ENCODE data around the gene LSM11. TPM values are rescaled to one million over a fixed set of nuclear protein-coding genes. Genes with fewer than 3 reads are reported as not detected.

LSM11 gene
- total and polyA plus RNA-seq, 2 donors (not counting 1 experiment from before 2014, with no cell fraction given): 1.00 to 4.2 TPM

DNA sequence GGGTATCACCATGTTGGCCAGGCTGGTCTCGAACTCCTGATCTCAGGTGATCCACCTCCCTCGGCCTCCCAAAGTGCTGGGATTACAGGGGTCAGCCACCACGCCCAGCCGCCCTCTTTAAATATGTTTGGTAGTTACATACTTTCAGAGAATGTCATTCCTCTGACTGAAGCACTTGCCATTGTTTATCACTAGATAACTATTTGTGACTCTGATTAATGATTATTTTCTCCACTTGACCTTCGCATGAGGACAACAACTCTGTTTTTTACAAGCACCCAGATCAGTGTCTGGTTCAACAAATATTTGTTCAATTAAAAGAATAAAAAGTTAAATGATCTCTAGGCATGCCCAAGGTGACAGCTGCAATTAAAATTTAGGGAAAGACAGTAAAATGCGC is 59.2 kb downstream of the LSM11 start:
- Mint-ChIP-seq H3K4me3 (no peak overlapping the region), H3K9me3 (ENCODE audit: insufficient read depth) (no peaks in the 10 kb centered on the region), H3K4me1 (no peaks in the 10 kb centered on the region), H3K27ac (no peak overlapping the region), H3K27me3 (no peaks in the 10 kb centered on the region)
- no peaks in the 10 kb centered on the region for H3K27me3 ChIP-seq (replicated peaks in 1 of 4; ENCODE audit: control extremely low read depth in 1 of 4, control insufficient read depth in 3 of 4, insufficient read depth in 4 of 4, low read length in 3 of 4)
- TF ChIP-seq, protein P1, sequence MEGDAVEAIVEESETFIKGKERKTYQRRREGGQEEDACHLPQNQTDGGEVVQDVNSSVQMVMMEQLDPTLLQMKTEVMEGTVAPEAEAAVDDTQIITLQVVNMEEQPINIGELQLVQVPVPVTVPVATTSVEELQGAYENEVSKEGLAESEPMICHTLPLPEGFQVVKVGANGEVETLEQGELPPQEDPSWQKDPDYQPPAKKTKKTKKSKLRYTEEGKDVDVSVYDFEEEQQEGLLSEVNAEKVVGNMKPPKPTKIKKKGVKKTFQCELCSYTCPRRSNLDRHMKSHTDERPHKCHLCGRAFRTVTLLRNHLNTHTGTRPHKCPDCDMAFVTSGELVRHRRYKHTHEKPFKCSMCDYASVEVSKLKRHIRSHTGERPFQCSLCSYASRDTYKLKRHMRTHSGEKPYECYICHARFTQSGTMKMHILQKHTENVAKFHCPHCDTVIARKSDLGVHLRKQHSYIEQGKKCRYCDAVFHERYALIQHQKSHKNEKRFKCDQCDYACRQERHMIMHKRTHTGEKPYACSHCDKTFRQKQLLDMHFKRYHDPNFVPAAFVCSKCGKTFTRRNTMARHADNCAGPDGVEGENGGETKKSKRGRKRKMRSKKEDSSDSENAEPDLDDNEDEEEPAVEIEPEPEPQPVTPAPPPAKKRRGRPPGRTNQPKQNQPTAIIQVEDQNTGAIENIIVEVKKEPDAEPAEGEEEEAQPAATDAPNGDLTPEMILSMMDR (IDR thresholded peaks at IDR 0.05): no peak
- no peak for TF ChIP-seq EZH2 (IDR thresholded peaks at IDR 0.05; ENCODE audit: borderline replicate concordance, insufficient read depth, low read depth, low read length, poor library complexity, severe bottlenecking)
- DNase-seq (no peak), ATAC-seq (ENCODE audit: low read depth) (no peak)
- no peaks in the 10 kb centered on the region for H3K9me3 ChIP-seq (ENCODE audit: control extremely low read depth in 1 of 3, control insufficient read depth in 2 of 3, insufficient read depth in 1 of 3, low read length in 2 of 3)
- intact Hi-C loops (cut with micrococcal nuclease): no loop called here
- peaks cover 13 to 39% of the 10 kb centered on the region in 2 experiments for H3K36me3 ChIP-seq (replicated peaks in 1 of 2; ENCODE audit: control extremely low read depth in 1 of 2, control insufficient read depth in 1 of 2, extremely low read depth in 1 of 2, insufficient read depth in 2 of 2, low read length in 1 of 2)
- ChIA-PET POLR2A (no interaction called here), CTCF (no interaction called here)
- H3K4me2 ChIP-seq (replicated peaks; ENCODE audit: low read depth, low read length, poor library complexity, severe bottlenecking): no peak overlapping the region
- H3K27ac ChIP-seq (ENCODE audit: low read length in 2 of 2): no peak overlapping the region
- no peak overlapping the region for H2AFZ ChIP-seq (ENCODE audit: insufficient read depth, low read depth, low read length, poor library complexity, severe bottlenecking)
- H3K79me2 ChIP-seq (ENCODE audit: control insufficient read depth, insufficient read depth, low read length): no peaks in the 10 kb centered on the region
- 100% methylated on average over 1 of the region's 6 CpGs for WGBS (ENCODE audit: insufficient coverage)
- no peaks in the 10 kb centered on the region for H3K4me1 ChIP-seq (ENCODE audit: control insufficient read depth in 2 of 2, insufficient read depth in 2 of 2, low read length in 2 of 2)
- H3K4me3 ChIP-seq (ENCODE audit: control extremely low read depth in 1 of 5, extremely low read depth in 1 of 5, insufficient read depth in 1 of 5, low read depth in 2 of 5, low read length in 4 of 5): no peak overlapping the region
- no peaks in the 10 kb centered on the region for H4K20me1 ChIP-seq (ENCODE audit: control insufficient read depth, insufficient read depth, low read length, poor library complexity, severe bottlenecking)
- no peak overlapping the region for H3K9ac ChIP-seq (ENCODE audit: low read length)

DNA sequence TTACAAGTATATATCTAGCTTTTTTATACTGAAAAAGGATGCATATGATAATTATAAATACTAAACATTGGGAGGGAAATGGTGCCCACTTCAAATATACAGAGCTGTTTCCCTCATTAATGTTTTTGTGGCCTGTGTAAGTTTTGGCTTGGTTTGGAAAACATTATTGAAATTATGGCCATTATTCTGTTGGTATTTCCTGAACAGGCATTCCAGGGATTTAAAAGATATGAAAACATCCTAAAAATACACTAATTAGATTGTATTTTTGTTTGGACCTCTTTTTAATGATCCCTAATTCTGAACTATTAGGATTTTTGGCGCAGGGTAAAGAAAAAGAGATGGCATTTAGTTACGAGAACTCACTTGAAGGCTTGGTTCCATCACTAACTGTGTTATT is 64.5 kb downstream of the LSM11 start:
- H3K27me3 ChIP-seq (replicated peaks in 1 of 4; ENCODE audit: control extremely low read depth in 1 of 4, control insufficient read depth in 3 of 4, insufficient read depth in 4 of 4, low read length in 3 of 4): no peaks in the 10 kb centered on the region
- H3K27me3 Mint-ChIP-seq: no peaks in the 10 kb centered on the region
- ATAC-seq (ENCODE audit: low read depth): no peak
- H3K4me1 Mint-ChIP-seq: no peaks in the 10 kb centered on the region
- H3K79me2 ChIP-seq (ENCODE audit: control insufficient read depth, insufficient read depth, low read length): no peaks in the 10 kb centered on the region
- CTCF ChIA-PET: interaction anchor here (0.9 to 1.5 kb wide), 4 partner anchors 10 to 1324 kb away, joined by 3 to 4 read pairs (median 4); no protein-coding TSS in a partner anchor
- no peak overlapping the region for H3K4me2 ChIP-seq (replicated peaks; ENCODE audit: low read depth, low read length, poor library complexity, severe bottlenecking)
- H3K4me3 ChIP-seq (ENCODE audit: control extremely low read depth in 1 of 5, extremely low read depth in 1 of 5, insufficient read depth in 1 of 5, low read depth in 2 of 5, low read length in 4 of 5): no peak overlapping the region
- no peaks in the 10 kb centered on the region for H3K4me1 ChIP-seq (ENCODE audit: control insufficient read depth in 2 of 2, insufficient read depth in 2 of 2, low read length in 2 of 2)
- H3K36me3 ChIP-seq (replicated peaks in 1 of 2; ENCODE audit: control extremely low read depth in 1 of 2, control insufficient read depth in 1 of 2, extremely low read depth in 1 of 2, insufficient read depth in 2 of 2, low read length in 1 of 2): peaks cover 29 to 87% of the 10 kb centered on the region in 2 experiments
- intact Hi-C loops (cut with micrococcal nuclease): no loop called here
- no peak overlapping the region for H3K4me3 Mint-ChIP-seq
- H3K9me3 Mint-ChIP-seq (ENCODE audit: insufficient read depth): no peaks in the 10 kb centered on the region
- no peak overlapping the region for H3K27ac ChIP-seq (ENCODE audit: low read length in 2 of 2)
- no peaks in the 10 kb centered on the region for H3K9me3 ChIP-seq (ENCODE audit: control extremely low read depth in 1 of 3, control insufficient read depth in 2 of 3, insufficient read depth in 1 of 3, low read length in 2 of 3)
- no peak overlapping the region for H3K9ac ChIP-seq (ENCODE audit: low read length)
- H2AFZ ChIP-seq (ENCODE audit: insufficient read depth, low read depth, low read length, poor library complexity, severe bottlenecking): no peak overlapping the region
- no peak overlapping the region for H3K27ac Mint-ChIP-seq
- no peaks in the 10 kb centered on the region for H4K20me1 ChIP-seq (ENCODE audit: control insufficient read depth, insufficient read depth, low read length, poor library complexity, severe bottlenecking)
- POLR2A ChIA-PET: no interaction called here
- WGBS (ENCODE audit: insufficient coverage): no CpG with 5 or more reads among the region's 2 CpGs
- TF ChIP-seq, protein P1 (IDR thresholded peaks at IDR 0.05): no peak
- no peak for TF ChIP-seq EZH2 (IDR thresholded peaks at IDR 0.05; ENCODE audit: borderline replicate concordance, insufficient read depth, low read depth, low read length, poor library complexity, severe bottlenecking)
- no peak for DNase-seq

Small RNA genes lying within 50 kb of the gene (small RNA-seq; reads per million reads assigned to genes)
- gene AC026407.1 (ENCODE audit: insufficient read length, low read depth, low replicate concordance) (not detected), gene RNU6-260P (ENCODE audit: insufficient read length, low read depth, low replicate concordance) (not detected)

Other genes starting within 250 kb of the LSM11 start
- 171 TPM in 2 replicates for gene ADAM19, start 167.9 kb upstream of the LSM11 start, total RNA-seq
- gene ADAM19, start 167.9 kb upstream of the LSM11 start, polyA plus RNA-seq: 110 and 152 TPM in 2 replicates
- 0.29 and 0.49 TPM in 2 replicates for gene SOX30, start 91.3 kb upstream of the LSM11 start, total RNA-seq
- gene SOX30, start 91.3 kb upstream of the LSM11 start, polyA plus RNA-seq: 0.21 and 0.23 TPM in 2 replicates
- not detected in 2 replicates for gene C5orf52, start 72.2 kb upstream of the LSM11 start, total RNA-seq
- gene C5orf52, start 72.2 kb upstream of the LSM11 start, polyA plus RNA-seq: not detected in 2 replicates
- gene THG1L, start 12.3 kb upstream of the LSM11 start, total RNA-seq: 14.1 and 14.6 TPM in 2 replicates
- gene THG1L, start 12.3 kb upstream of the LSM11 start, polyA plus RNA-seq: 5.1 and 6.1 TPM in 2 replicates
- gene CLINT1, start 115.4 kb downstream of the LSM11 start, total RNA-seq: 62.7 and 69.7 TPM in 2 replicates
- 89.1 and 92.2 TPM in 2 replicates for gene CLINT1, start 115.4 kb downstream of the LSM11 start, polyA plus RNA-seq

All from B cell (primary cell).